OCI-LY3 (cell line): ENCODE data around the gene ANK3.

Experiments used
- EZH2phosphoT487 ChIP-seq: fragments of 200-600 bp; shearing (Covaris generic); IDR thresholded peaks from 2 replicates; pipeline ENCODE4 v1.6.1; 2018; ENCODE audit warnings: antibody characterized with exemption, mixed run types, low read depth
- TF ChIP-seq, protein P1 (sequence below): fragments of 200-600, 300-600 bp; sonication (generic); IDR thresholded peaks from 2 replicates; pipeline ENCODE4 v1.5.1; 2014; ENCODE audit warnings: antibody characterized with exemption, low read length, low read depth

DNA sequence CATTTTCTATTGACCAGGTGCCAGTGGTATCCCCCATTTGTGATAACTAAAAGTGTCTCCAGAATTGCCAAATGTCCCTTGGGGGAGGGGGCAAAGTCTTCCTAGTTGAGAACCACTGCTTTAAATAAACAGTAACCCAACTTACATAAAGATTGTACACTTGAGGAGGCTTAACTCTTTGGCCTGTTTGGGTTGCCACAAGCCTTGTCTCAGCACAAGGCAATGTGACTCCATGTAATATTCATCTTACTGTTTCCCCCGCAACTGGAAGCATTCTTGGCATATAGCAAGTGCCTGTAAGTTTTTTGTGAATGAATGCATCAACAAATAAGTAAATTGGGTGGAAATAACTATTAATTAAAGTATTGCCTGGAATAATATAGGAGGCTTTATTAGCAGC is 108.3 kb downstream of the ANK3 start:
- TF ChIP-seq, protein P1, sequence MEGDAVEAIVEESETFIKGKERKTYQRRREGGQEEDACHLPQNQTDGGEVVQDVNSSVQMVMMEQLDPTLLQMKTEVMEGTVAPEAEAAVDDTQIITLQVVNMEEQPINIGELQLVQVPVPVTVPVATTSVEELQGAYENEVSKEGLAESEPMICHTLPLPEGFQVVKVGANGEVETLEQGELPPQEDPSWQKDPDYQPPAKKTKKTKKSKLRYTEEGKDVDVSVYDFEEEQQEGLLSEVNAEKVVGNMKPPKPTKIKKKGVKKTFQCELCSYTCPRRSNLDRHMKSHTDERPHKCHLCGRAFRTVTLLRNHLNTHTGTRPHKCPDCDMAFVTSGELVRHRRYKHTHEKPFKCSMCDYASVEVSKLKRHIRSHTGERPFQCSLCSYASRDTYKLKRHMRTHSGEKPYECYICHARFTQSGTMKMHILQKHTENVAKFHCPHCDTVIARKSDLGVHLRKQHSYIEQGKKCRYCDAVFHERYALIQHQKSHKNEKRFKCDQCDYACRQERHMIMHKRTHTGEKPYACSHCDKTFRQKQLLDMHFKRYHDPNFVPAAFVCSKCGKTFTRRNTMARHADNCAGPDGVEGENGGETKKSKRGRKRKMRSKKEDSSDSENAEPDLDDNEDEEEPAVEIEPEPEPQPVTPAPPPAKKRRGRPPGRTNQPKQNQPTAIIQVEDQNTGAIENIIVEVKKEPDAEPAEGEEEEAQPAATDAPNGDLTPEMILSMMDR, result no peak
- TF ChIP-seq EZH2phosphoT487, result no peak
